GM21360 (cell line): ENCODE measurements around the gene NTN1.
A peak's percentile ranks its signal among the peaks of the same experiment; 100 is the strongest.

ENCODE experiments used
- ATAC-seq: cut with Tn5 transposase; IDR thresholded peaks from one replicate; pipeline ENCODE4 v1.9.1; 2021; ENCODE audit warnings: mild to moderate bottlenecking, moderate library complexity; ENCODE audit not compliant: unreplicated experiment

Gene NTN1

DNA sequence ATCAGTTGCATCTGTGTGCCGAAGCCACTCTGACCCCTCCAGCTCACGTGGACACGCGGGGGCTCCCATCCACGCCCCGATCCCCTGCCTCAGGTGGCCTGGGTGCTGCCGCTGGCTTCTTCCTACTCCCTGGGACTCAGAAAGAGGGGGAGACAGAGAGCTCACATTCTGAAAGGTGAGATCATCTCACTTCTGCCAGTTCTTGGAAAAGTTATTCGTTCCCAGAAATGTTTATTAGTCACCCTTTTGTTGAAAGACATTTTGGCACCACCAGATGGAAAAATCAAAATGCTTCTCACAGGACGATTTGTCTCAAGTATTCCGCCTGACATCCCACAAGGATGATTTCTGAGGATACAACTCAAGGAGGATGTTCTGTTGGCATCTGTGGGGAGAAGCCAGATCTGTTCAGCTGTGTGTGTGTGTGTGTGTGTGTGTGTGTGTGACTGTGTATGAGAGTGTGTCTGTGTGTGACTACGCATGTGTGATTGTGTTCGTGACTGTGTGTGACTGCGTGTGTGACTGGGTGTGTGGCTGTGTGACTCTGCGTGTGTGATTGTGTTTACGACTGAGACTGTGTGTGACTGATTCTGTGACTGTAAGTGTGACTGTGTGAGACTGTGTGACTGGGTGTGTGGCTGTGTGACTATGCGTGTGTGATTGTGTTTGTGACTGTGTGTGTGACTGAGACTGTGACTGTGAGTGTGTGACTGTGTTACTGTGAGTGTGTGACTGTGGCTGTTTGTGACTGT is 207.3 kb downstream of the NTN1 start:
- ATAC-seq: no peak

GRCh38 chr17:9229160-9229825 is 208.0 kb downstream of the NTN1 start:
- no peak for ATAC-seq

GRCh38 chr17:9229826-9230201 is 208.5 kb downstream of the NTN1 start:
- ATAC-seq: no peak

GRCh38 chr17:9230346-9230745 is 209.0 kb downstream of the NTN1 start:
- ATAC-seq: no peak

- no peak for ATAC-seq
Measured at GRCh38 chr17:9230861-9231260, 209.6 kb downstream of the NTN1 start.

- no peak for ATAC-seq
Measured at GRCh38 chr17:9231449-9232154, 210.3 kb downstream of the NTN1 start.

DNA sequence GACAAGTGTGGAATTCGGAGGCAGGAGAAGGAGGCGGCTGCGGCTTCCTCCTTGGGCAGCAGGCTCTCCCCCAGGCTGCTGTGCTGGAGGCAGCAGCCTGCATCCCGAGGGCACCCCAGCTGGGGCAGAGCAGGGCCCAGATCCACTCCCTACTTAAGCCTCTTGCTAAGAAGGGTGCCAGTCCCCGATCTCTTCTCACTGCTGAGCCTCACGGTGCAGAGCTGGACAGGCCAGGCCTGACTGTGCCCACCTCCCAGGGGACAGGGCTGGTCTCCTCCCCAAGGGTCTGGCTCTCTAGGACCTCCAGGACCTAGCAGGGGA is 210.8 kb downstream of the NTN1 start:
- ATAC-seq: no peak

DNA sequence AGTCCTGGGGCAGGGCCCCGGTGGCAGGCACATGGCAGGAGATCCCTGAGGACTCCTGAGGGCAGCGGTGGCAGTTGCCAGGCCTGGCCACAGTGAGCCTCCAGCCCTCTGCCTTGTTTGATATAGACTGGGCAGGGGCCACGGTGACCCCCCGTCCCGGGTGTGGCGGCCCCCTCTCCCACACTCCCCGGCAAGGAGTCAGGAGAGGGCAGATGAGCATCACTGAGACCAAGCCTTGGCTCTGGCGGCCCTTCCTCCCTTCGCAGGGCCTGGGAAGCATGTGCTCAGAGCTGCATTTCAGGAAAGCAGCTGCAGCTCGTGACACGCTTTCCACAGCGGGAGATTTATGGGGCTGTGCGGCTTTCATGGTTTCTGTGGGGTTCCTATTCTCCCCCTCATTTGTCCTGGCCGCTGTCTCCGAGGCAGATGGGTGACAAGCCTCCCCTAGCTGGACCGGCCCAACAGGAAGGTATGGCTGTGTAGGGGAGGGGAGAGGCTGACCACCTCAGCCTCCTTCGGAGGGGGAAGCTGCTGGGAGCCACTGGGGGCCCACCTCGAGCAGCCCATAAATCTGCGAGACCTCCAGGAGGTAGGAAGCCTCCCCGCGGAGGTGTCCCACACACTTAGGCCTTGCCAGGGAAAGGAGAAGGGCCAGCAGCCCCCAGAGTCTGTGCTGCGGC is 211.4 kb downstream of the NTN1 start:
- no peak for ATAC-seq

DNA sequence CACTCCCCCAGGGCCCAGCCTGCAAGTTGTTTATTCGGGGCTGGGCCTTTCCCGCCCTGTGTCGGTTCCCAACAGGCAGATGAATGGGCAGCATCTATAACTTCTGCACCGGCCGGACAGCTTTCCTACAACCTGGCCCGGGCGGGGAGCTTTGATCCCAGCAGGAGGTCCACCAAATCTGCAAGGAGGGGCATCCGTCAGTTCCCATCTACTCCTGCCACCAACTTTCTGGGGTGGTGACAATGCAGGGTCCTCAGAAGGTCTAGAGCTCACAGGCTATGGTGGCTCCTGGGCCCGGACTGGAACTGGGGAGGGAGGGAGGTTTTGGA is 211.9 kb downstream of the NTN1 start:
- ATAC-seq: no peak

GRCh38 chr17:9233761-9234160 is 212.5 kb downstream of the NTN1 start:
- ATAC-seq: no peak

GRCh38 chr17:9234389-9234945 is 213.2 kb downstream of the NTN1 start:
- ATAC-seq: no peak

GRCh38 chr17:9235346-9235745 is 214.0 kb downstream of the NTN1 start:
- no peak for ATAC-seq

DNA sequence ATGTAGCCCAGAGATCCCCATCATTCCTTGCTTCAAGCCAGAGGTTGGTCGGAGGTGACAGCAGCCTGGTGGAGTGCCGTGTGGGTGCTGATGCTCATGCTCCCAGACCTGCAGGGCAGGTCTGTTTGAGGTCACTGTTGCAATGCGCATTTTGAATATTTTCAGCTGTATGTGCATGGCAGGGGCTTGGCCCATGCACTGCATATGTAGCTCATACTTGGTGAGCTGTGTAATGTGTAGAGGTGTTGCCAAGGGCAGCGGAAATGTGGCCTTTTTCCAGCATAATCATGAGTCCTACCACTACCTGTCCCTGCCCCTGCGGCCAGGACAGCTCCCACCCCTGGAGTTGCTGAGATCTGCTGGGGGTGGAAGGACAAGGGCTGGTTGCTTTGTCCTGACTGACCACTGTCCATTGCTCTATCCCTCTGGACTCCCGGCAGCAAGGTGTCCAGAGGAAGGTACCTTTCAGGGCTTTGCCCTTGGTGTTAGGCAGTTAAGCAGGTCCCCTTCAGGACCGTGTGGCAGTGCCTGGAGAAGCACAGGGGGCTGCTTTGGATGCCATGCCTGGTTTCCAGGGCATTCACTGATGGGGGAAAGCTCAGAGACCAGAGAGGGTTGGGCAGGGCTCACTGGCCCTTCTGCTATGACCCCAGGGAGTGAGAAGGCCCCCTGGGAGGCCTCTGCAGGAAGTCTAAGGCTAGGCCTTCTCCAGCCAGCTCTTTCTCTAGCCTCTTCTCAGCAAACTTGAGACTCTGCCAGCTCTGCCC is 215.2 kb downstream of the NTN1 start:
- ATAC-seq: no peak

DNA sequence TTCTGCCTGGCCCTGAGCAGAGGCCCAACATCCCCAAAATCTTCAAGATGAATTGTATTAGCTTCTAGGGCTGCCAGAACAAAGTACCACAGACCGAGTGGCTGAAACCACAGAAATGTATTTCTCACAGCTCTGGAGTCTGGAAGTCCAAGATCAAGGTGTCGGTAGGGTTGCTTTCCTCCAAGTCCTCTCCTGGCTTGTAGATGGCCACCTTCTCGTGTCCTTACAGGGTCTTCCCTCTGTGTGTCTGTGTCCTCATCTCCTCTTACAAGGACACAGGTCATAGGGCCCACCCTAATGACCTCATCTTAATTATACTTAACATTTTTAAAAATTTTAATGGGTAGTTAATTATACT is 215.7 kb downstream of the NTN1 start:
- no peak for ATAC-seq

- no peak for ATAC-seq
Measured at GRCh38 chr17:9237661-9238301, 216.5 kb downstream of the NTN1 start.

- no peak for ATAC-seq
Measured at GRCh38 chr17:9238340-9239245, 217.3 kb downstream of the NTN1 start.

DNA sequence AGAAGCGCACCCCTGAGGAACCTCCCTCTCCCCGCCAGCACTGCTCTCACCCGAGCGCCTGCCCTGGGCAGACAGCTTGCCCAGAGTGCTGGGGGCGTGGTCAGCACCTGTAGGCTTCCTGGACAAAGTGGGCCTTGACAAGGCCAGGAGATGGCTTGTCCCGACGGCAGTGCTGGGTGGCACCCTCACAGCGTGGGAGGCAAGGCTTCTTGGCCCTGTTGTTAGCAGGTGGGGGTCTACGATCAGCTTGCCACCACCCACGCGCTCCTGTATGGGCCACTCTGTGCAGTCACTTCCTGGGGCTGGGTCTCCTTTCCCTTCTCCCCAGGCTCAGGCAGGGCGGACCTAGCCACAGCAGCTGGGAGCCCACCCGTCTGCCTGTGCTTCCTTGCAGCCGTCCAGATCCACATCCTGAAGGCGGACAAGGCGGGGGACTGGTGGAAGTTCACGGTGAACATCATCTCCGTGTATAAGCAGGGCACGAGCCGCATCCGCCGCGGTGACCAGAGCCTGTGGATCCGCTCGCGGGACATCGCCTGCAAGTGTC is 218.0 kb downstream of the NTN1 start:
- ATAC-seq: no peak

DNA sequence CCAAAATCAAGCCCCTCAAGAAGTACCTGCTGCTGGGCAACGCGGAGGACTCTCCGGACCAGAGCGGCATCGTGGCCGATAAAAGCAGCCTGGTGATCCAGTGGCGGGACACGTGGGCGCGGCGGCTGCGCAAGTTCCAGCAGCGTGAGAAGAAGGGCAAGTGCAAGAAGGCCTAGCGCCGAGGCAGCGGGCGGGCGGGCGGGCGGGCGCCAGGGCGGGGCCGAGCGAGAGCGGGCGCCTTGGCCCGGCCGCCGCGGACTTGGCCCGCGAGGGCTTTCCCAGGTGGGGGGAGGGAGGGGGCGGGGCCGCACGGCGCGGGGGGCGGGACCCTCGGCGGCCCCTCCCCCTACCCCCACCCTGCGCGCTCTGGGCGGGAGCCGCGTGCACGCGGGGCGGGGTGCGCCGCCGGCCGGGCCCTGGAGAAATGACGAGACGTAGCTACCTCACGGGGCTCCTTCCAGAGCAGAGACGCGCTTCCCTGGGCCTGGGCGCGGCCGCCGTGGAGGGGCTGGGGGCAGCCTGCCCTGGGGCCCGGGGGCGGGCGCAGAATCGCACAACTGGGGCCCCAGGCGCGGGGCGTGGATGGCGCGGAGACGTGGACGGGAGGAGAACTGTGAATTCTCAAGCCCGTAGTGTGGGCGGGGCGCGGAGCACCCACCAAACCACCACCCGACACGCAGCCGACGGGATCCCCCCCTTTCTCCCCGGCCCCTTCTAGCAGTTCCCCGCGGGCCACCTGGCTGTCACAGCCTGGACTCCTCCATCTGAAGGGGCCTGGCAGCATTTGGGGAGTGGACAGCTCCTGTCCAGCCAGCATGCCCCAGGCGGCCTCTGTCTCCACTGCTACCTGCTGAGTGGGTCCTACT is 218.7 kb downstream of the NTN1 start:
- peak; percentile 50 for ATAC-seq
